ENCODE measurements around the gene FLOT1. TPM values are rescaled to one million over a fixed set of nuclear protein-coding genes. Genes with fewer than 3 reads are reported as not detected.

The FLOT1 gene
- total RNA-seq, 2 experiments from 2014 or later: 104 to 107 TPM

DNA sequence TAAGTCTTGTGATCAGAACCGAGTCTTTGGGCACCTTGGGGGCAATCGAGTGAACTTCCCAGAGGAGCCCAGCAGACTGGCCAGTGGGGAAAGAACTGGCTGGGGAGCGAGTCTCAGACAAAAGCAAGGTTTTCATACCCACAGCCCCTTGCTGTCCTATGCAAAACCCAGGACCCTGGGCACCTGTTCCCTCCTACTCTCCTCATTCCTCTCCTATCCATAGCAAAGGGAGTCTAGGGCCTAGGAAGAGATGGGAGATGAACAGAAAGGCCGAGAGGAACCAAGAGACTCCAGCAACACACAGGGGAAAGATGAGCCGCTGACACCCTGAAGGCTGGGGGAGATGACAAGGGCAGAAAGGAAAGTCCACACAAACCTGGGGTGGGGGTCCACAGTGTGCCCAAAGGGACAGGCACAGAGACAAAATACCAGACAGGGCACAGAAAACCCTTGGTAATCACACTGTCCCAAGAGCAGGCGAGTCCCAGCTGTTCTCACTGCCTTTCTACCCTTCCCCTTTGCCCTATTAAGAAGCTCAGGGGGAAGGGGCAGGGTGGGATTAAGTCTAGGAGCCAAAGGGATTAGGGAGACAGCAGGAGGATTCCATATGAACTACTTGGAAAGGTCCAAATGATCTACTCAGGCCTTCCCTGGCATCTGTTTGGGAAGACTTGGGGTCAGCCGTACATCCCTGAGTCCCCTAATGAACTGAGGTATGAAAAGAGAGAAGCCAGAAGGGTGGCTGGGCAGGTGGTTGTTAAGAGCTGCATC is 62.5 kb downstream of the FLOT1 start:
- DNase-seq: no peak

DNA sequence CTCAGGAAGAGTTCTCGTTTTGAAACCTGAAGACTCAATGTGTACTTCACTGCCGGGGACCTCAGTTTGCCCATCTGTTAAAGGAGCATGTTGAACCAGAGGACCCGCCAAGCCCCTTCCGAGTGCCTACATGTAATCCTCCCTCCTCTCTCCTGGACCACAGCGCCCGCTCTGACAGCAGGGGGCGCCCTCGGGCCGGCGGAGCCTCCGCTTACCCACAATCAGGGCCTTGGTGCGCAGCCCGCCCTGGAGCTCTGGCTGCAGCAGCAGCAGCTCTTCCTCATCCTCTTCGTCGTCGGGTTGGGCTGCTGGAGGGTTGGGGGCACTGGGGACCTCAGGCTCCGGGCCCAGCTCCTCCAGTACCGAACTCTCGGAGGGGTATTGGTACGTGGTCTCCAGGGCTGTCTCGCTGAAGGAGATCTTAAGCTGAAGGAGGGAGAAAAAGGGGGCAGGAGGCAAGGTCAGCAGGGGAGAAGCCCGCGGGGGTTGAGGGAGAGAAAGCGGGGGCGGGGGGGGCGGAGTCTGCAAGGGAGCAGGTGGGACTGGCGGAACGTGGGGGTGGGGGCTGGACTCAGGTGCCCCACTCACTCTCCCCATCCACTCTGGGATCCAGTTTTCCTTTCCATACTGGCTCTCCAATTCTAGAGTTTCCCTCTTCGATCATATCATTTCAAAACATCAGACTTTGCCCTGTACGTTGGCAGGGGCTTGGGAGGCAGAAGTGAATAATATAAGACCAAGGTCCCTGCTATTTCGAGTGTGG is 63.3 kb downstream of the FLOT1 start:
- peaks cover 28% of the 10 kb centered on the region for H3K4me1 Mint-ChIP-seq
- H3K27me3 Mint-ChIP-seq: no peaks in the 10 kb centered on the region
- no peaks in the 10 kb centered on the region for H3K9me3 Mint-ChIP-seq
- peak overlapping the region; percentile 87 for H3K27ac Mint-ChIP-seq
- DNase-seq: peak; percentile 93
- H3K4me3 Mint-ChIP-seq: peak overlapping the region; percentile 95
- H3K36me3 Mint-ChIP-seq: peaks cover 72% of the 10 kb centered on the region

More for the DNA sequence above, 62.5 kb downstream of the FLOT1 start:
- Mint-ChIP-seq H3K36me3 (peaks cover 78% of the 10 kb centered on the region), H3K4me3 (peak overlapping the region; percentile 95), H3K27me3 (no peaks in the 10 kb centered on the region), H3K27ac (peak overlapping the region; percentile 87), H3K4me1 (peaks cover 28% of the 10 kb centered on the region), H3K9me3 (no peaks in the 10 kb centered on the region)

Other genes starting within 250 kb of the FLOT1 start
- gene GNL1, start 186.2 kb downstream of the FLOT1 start, total RNA-seq: 100 to 1,000 TPM; 123 to 126 TPM
- 10 to 100 TPM; 32.7 to 34.4 TPM for gene PRR3, start 185.4 kb downstream of the FLOT1 start, total RNA-seq
- 100 to 1,000 TPM; 122 TPM for gene ABCF1, start 171.2 kb downstream of the FLOT1 start, total RNA-seq
- 10 to 100 TPM; 80.5 to 84.6 TPM for gene PPP1R10, start 125.4 kb downstream of the FLOT1 start, total RNA-seq
- 100 to 1,000 TPM; 113 to 116 TPM for gene MRPS18B, start 124.8 kb downstream of the FLOT1 start, total RNA-seq
- gene ATAT1, start 115.8 kb downstream of the FLOT1 start, total RNA-seq: 1 to 10 TPM; 8.5 to 8.6 TPM
- gene C6orf136, start 95.6 kb downstream of the FLOT1 start, total RNA-seq: 10 to 100 TPM; 35.8 to 37.1 TPM
- gene DHX16, start 69.7 kb downstream of the FLOT1 start, total RNA-seq: 10 to 100 TPM; 40.4 to 42.1 TPM
- 100 to 1,000 TPM; 102 to 106 TPM for gene PPP1R18, start 56.0 kb downstream of the FLOT1 start, total RNA-seq
- 10 to 100 TPM; 19.7 to 20.2 TPM for gene NRM, start 51.7 kb downstream of the FLOT1 start, total RNA-seq
- gene MDC1, start 25.4 kb downstream of the FLOT1 start, total RNA-seq: 10 to 100 TPM; 63.2 to 67.0 TPM
- 1,000 to 10,000 TPM; 1,515 to 1,538 TPM for gene TUBB, start 22.3 kb downstream of the FLOT1 start, total RNA-seq
- 100 to 1,000 TPM; 295 to 310 TPM for gene IER3, start 1.9 kb upstream of the FLOT1 start, total RNA-seq
- 10 to 100 TPM; 12.0 to 13.7 TPM for gene DDR1, start 141.8 kb upstream of the FLOT1 start, total RNA-seq
- 10 to 100 TPM; 44.5 to 46.4 TPM for gene GTF2H4, start 165.5 kb upstream of the FLOT1 start, total RNA-seq
- gene VARS2, start 171.6 kb upstream of the FLOT1 start, total RNA-seq: 10 to 100 TPM; 79.5 to 80.9 TPM
- not detected for gene SFTA2, start 189.5 kb upstream of the FLOT1 start, total RNA-seq
- gene MUCL3, start 198.3 kb upstream of the FLOT1 start, total RNA-seq: not detected
- gene MUC21, start 241.0 kb upstream of the FLOT1 start, total RNA-seq: not detected

All from activated naive CD8-positive, alpha-beta T cell treated with anti-CD3 and anti-CD28 coated beads for 36 hours (primary cell).